Body of pancreas (tissue), 4 donors: ENCODE results near the gene GALNT5.

Source experiments
- CTCF ChIP-seq, 7 experiments: fragments of 450-650 bp in 4 of 7; fragments of 200-600 bp in 3 of 7; sonication (generic) in 3 of 7; IDR thresholded peaks; one replicate each; pipeline ENCODE4 v1.5.1; 2016 to 2019; ENCODE audit warnings: antibody characterized with exemption in 7 of 7
- POLR2A ChIP-seq, 3 donors: fragments of 450-650 bp; IDR thresholded peaks; one replicate each; pipeline ENCODE4 v1.6.1; 2016; ENCODE audit warnings: antibody characterized with exemption in 3 of 3, mild to moderate bottlenecking in 2 of 3

GRCh38 chr2:157304811-157305722 lies 47.6 kb downstream of the GALNT5 start:
- TF ChIP-seq POLR2A (IDR thresholded peaks at IDR 0.05) (no peak), CTCF (IDR thresholded peaks at IDR 0.05) (no peak)
